OCI-LY3 (cell line): ENCODE results near the gene ENDOU.

Experiments used
- H2AFZ ChIP-seq: fragments of 200-600, 300-600 bp; shearing (Covaris generic); 2 replicates; pipeline ENCODE4 v1.6.0; 2014; ENCODE audit warnings: antibody characterized with exemption, low read depth, low read length
- H3K27ac ChIP-seq: fragments of 200-600, 300-600 bp; sonication (generic); 2 replicates; pipeline ENCODE4 v1.5.1; 2014; ENCODE audit warnings: mild to moderate bottlenecking, low read length, moderate library complexity, mixed read lengths
- H3K27me3 ChIP-seq: fragments of 200-600, 300-600 bp; sonication (generic); 2 replicates; pipeline ENCODE4 v1.6.1; 2014; ENCODE audit warnings: low read depth, low read length, mixed read lengths
- H3K36me3 ChIP-seq: fragments of 200-600, 300-600 bp; sonication (generic); replicated peaks from 2 replicates; pipeline ENCODE3; 2014; ENCODE audit warnings: low read depth, low read length, mixed read lengths
- H3K4me1 ChIP-seq: fragments of 300-600, 200-600 bp; sonication (generic); 2 replicates; pipeline ENCODE4 v1.6.1; 2014; ENCODE audit warnings: low read length, mixed read lengths
- H3K4me2 ChIP-seq: fragments of 200-600, 300-600 bp; sonication (generic); 2 replicates; pipeline ENCODE4 v1.6.1; 2014; ENCODE audit warnings: low read length, mixed read lengths
- H3K4me3 ChIP-seq: fragments of 300-600, 200-600 bp; sonication (generic); 2 replicates; pipeline ENCODE4 v1.5.1; 2014; ENCODE audit warnings: antibody characterized with exemption, mild to moderate bottlenecking, low read length, moderate library complexity
- H3K79me2 ChIP-seq: fragments of 300-600, 200-600 bp; shearing (Covaris generic); 2 replicates; pipeline ENCODE4 v1.6.1; 2014; ENCODE audit warnings: mild to moderate bottlenecking, low read length, mixed read lengths
- H3K9ac ChIP-seq: fragments of 300-600, 200-600 bp; shearing (Covaris generic); 2 replicates; pipeline ENCODE4 v1.6.0; 2014; ENCODE audit warnings: mild to moderate bottlenecking, low read length, moderate library complexity
- H3K9me3 ChIP-seq: fragments of 200-600, 300-600 bp; shearing (Covaris generic); 2 replicates; pipeline ENCODE4 v1.6.1; 2014; ENCODE audit warnings: low read length, mixed read lengths; ENCODE audit not compliant: insufficient read depth
- H4K20me1 ChIP-seq: fragments of 200-600, 300-600 bp; sonication (generic); 2 replicates; pipeline ENCODE4 v1.6.1; 2016; ENCODE audit warnings: low read length, mixed read lengths; ENCODE audit not compliant: insufficient read depth
- EZH2phosphoT487 ChIP-seq: fragments of 200-600 bp; shearing (Covaris generic); IDR thresholded peaks from 2 replicates; pipeline ENCODE4 v1.6.1; 2018; ENCODE audit warnings: antibody characterized with exemption, mixed run types, low read depth
- TF ChIP-seq, protein P1 (sequence below): fragments of 200-600, 300-600 bp; sonication (generic); IDR thresholded peaks from 2 replicates; pipeline ENCODE4 v1.5.1; 2014; ENCODE audit warnings: antibody characterized with exemption, low read length, low read depth

ENDOU gene

DNA sequence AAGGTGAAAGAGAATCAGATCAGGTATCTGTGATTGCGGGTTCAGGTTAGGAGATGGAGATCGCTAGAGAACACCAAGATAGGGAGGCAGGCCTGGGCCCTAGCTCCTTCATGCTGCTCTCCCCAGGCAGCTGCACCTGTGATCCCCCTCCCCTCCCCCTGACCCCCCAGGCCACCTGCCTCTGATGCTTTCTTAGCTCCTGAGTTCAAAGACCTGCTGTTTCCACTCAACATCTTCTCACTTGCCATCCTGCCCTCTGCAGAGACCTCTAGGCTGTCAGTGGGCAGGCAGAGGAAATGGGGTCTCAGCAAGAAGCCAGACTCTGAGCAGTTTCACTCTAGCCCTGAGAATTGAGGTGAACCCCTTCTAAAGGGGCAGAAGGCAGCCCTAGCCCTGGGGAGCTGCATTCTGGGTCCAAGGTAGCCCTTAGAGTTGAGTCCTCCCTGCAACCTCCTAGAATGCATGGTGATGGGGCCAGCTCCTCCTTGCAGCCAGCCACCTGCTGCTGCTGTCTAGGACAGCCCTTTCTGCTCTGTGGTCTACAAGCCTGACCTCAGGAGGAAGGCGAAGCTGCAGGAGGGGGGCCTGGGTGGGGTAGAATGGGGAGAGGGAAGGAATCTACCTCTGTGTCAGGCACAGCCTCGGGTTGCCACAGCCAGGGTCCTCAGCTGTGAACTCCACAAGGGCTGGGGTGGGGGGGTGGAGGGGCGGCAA is 41.4 kb upstream of the ENDOU start:
- peaks cover 4% of the 10 kb centered on the region; the same call in 1 of the 2 replicates for H3K4me1 ChIP-seq
- H3K27ac ChIP-seq = no peak overlapping the region
- TF ChIP-seq, protein P1, sequence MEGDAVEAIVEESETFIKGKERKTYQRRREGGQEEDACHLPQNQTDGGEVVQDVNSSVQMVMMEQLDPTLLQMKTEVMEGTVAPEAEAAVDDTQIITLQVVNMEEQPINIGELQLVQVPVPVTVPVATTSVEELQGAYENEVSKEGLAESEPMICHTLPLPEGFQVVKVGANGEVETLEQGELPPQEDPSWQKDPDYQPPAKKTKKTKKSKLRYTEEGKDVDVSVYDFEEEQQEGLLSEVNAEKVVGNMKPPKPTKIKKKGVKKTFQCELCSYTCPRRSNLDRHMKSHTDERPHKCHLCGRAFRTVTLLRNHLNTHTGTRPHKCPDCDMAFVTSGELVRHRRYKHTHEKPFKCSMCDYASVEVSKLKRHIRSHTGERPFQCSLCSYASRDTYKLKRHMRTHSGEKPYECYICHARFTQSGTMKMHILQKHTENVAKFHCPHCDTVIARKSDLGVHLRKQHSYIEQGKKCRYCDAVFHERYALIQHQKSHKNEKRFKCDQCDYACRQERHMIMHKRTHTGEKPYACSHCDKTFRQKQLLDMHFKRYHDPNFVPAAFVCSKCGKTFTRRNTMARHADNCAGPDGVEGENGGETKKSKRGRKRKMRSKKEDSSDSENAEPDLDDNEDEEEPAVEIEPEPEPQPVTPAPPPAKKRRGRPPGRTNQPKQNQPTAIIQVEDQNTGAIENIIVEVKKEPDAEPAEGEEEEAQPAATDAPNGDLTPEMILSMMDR = no peak
- no peak for TF ChIP-seq EZH2phosphoT487
- H3K9me3 ChIP-seq = no peaks in the 10 kb centered on the region
- no peak overlapping the region for H2AFZ ChIP-seq
- H3K27me3 ChIP-seq = peaks cover 9% of the 10 kb centered on the region
- no peaks in the 10 kb centered on the region for H3K36me3 ChIP-seq
- H3K79me2 ChIP-seq = no peaks in the 10 kb centered on the region
- H3K4me3 ChIP-seq = no peak overlapping the region
- no peak overlapping the region for H3K9ac ChIP-seq
- no peak overlapping the region for H3K4me2 ChIP-seq
- no peaks in the 10 kb centered on the region for H4K20me1 ChIP-seq

GRCh38 chr12:47763481-47764346 is 38.4 kb upstream of the ENDOU start:
- Histone ChIP-seq H3K4me2 (no peak overlapping the region), H3K27me3 (peaks cover 6% of the 10 kb centered on the region), H2AFZ (no peak overlapping the region), H3K36me3 (no peaks in the 10 kb centered on the region), H4K20me1 (no peaks in the 10 kb centered on the region), H3K4me1 (peaks cover 10% of the 10 kb centered on the region), H3K9ac (no peak overlapping the region), H3K79me2 (no peaks in the 10 kb centered on the region), H3K27ac (no peak overlapping the region), H3K9me3 (no peaks in the 10 kb centered on the region), H3K4me3 (no peak overlapping the region)
- no peak for TF ChIP-seq EZH2phosphoT487
- TF ChIP-seq, protein P1 = no peak

DNA sequence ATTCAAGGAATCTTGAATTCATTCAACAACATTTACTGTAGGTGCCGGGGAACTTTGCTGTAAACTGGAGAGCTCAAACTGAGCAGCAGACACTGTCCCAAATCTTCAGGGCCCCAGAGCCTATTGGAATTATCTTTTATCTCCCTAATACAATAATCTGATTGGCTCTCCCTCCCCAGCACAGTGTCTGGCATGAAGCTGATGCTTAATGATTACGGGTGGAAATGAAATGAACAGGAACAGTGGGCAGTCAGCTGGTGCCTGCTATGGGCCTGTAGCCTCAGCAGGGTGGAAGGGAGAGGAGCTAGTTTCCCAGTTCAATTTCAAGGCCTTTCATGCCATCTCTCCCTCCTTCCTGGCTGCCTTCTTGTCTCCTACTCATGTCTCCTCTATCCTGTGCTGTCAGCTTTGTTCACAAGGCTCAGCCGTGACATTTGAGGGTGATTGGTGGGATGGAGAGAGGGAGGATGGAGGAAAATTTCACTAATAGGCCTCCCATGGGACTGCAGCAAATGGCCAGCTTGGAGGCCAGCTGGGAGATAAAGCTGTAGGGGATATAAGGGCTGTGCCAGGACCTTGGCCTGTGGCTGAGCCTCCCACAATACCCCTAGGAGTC is 37.7 kb upstream of the ENDOU start:
- Histone ChIP-seq H4K20me1 (no peaks in the 10 kb centered on the region), H3K79me2 (no peaks in the 10 kb centered on the region), H3K4me2 (no peak overlapping the region), H3K4me3 (no peak overlapping the region), H3K9me3 (no peaks in the 10 kb centered on the region), H3K36me3 (no peaks in the 10 kb centered on the region), H3K27ac (no peak overlapping the region), H3K4me1 (peaks cover 17% of the 10 kb centered on the region), H3K9ac (no peak overlapping the region), H2AFZ (no peak overlapping the region), H3K27me3 (no peaks in the 10 kb centered on the region)
- TF ChIP-seq EZH2phosphoT487 = no peak
- TF ChIP-seq, protein P1 = no peak
